ENCODE data around the gene TDRD5.

Gene TDRD5

GRCh38 chr1:179591592-179592580, at the start of gene TDRD5:
Gene TDRD5, plus strand, starts transcription at chr1:179591832. Its CDS starts 784 bp downstream, at chr1:179592616.
- no peak for DNase-seq

GRCh38 chr1:179545321-179545720, 46.3 kb upstream of the TDRD5 start:
- DNase-seq: no peak

DNA sequence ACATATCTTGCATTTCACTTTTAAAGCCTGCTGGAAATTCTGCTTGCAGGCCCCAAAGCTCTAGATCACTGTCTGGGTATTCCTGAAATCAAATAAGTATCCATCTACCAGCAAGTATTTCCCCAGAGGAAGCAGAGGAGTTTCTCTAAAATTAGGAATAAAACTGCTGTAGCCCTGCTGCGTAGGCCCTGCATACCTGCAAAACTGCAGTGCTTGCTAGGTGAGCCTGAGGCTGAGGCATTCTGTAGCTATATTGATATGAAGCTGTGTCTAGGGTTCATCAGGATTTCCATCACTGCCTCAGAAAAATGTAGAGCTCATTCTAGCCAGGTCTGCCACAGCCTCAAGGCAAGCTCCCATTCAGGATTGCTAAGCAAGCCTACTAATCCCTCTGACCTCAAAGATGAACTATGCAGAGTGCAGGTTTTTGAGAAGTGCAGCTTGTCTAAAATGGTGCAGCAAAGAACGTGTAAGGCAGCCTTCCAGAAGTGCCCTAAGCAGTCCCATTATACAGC, 44.6 kb upstream of the TDRD5 start:
- DNase-seq: no peak

- DNase-seq: no peak
These were observed 42.8 kb upstream of the TDRD5 start for GRCh38 chr1:179548666-179549367.

GRCh38 chr1:179549368-179549700, 42.3 kb upstream of the TDRD5 start:
- DNase-seq: no peak

DNA sequence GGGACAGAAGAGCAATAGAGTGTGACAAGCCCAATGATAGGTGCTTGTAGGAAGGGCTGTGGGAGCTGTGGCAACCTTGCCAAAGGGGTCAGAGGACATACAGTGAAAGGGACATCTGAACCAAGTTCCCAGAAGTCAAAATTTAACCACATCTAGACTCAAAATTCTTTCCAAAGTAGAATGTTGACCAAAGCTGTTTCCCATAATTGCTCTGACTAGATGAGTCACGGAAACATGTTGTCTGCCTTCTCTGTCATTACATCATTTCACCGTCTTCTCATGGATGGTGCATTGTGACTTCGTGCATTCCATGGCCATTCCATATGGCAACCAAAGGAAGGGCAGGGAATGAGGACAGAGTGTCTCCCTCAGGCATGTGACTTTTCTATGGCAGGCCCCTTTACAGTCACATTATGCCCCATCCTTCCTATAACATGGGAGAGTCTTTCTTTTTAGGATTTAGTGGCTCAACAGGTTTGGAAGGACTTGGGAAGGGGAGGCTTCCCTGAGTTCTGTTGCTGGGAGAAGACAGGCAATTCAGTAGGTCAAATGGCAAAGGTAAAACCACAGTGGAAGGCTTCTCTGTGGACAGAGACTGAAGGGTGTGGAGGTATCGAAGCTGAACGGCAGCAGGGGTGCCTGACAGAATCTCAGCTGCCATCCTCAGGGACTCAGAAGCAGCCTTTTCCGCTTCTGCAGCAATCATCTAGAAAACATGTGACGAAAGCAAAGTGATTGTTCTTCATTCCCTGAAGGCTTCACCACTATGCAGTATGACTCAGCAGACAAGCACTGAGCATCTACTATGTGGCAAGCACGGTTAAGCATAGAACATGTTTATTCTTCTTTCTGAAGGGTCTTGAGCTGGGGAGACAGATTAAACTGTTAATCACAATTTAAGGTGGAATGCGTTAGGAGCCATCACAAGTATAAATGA, 40.6 kb upstream of the TDRD5 start:
- DNase-seq: no peak

DNA sequence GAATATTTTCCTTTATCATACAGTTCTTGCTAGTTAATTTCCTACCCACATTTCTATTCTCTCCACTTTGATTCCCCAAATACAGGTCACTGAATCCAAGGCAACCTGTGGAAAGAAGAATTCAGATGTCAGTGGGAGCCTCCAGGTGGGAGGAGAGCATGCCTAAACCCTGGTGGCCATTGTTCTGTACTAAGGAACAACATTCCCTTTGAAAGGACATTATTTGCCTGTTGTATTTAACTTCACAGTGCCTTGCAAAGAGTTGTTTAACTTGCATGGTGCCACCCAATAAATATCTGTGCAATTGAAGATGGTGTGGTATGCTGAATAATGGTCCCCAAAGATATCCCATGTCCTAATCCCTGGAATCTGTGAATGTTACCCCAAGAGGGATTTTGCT, 37.2 kb upstream of the TDRD5 start:
- DNase-seq: no peak

DNA sequence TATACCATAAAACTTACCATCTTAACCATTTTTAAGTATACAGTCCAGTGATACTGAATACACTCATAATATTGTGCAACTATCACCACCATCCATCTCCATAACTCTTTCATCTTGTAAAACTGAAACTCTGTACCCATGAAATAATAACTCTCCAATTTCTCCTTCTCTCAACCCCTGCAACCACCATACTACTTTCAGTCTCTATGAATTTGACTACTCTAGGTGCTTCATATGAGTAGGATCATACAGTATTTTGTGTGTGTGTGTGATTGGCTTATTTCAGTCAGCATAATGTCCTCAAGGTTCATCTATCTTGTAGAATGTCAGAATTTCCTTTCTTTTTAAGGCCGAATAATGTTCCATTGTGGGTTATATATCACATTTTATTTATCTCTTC, 33.6 kb upstream of the TDRD5 start:
- no peak for DNase-seq

- no peak for DNase-seq
These were observed 15.9 kb upstream of the TDRD5 start, which contains the start of gene NPHS2 for GRCh38 chr1:179575497-179576314. Gene NPHS2, minus strand, starts transcription at chr1:179575948. Its CDS starts 84 bp downstream, at chr1:179575864.

- DNase-seq: no peak
These were observed 15.1 kb upstream of the TDRD5 start for GRCh38 chr1:179576509-179576908.

DNA sequence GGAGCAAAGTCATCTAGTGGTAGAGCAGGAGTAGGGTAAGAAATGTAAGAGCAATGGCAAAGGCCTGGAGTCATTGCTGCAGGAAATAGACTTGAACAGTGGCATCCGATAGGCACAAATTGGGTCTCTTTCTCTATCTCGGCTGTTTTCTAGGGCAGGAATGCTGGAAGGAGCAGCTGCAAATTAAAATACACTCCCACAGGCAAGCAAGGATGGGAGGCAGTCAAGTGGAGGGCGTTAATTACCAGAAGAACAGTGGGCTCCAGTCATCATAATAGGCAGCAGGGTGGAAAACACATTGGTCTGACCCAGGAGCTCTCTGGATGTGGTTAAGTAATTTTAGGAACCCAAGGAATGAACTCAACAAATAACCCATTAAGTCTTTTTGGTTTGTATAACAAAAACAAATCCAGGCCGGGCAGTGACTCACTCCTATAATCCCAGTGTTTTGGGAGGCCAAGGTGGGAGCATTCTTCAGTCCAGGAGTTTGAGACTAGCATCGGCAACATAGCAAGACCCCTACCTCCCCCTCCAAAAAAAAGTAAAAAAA, 7.8 kb upstream of the TDRD5 start:
- DNase-seq: no peak

DNA sequence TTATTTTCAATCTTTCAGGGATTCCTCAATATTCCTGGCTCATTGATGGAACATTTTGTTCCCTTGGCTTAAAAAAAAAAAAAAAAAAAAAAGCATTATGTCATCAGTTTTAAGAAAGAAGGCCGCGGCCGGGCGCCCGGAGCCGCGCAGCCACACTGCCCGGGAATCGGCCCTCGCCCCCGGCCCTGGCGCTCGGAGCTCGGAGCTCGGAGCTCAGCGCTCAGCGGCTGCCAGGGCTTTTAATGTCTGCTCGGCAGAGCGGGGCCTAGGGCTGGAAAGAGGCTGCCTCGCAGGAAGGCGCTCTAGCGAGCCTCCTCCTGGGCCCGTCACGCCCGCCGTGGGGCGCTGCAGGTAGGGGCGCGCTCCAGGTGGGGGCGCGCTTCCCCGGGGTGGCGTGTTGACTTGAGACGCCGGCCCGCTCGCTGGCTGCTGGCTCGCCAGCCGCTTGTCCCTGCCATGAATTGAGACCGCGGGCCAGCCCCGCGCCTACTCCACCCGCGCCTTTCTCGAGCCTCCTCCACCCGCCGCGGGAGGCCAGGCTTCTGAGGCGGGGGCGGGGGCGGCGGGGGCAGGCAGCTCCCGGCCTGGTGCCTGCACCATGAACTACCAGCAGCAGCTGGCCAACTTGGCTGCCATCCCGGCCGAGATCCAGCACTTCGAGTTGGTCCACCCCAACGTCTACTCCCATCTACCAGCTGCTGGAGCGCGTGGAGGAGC, 5.4 kb upstream of the TDRD5 start:
- no peak for DNase-seq

GRCh38 chr1:179587336-179587735, 4.3 kb upstream of the TDRD5 start:
- DNase-seq: no peak

DNA sequence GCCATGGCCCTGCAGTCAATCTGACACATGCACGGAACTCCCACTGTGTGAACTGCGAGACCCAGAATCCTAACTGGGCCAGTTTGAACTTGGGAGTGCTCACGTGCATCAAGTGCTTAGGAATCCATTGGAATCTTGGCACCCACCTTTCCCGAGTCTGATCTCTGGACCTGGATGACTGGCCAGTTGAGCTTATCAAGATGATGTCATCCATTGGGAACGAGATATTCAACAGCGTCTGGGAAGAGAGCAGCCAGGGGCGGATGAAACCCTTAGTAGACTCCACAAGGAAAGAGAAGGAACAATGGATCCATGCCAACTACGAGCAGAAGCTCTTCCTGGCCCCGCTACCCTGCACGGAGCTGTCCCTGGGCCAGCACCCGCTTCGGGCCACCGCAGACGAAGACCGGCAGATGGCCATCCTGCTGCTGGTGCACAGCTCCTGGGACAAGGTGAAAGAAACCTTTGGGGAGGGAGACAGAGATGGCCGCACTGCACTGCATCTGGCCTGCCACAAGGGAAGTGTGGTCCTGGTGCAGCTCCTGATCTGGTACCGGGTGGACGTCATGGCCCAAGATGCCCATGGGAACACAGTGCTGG, 3.1 kb upstream of the TDRD5 start:
- DNase-seq: no peak

GRCh38 chr1:179589509-179589908, 2.1 kb upstream of the TDRD5 start:
- no peak for DNase-seq

DNA sequence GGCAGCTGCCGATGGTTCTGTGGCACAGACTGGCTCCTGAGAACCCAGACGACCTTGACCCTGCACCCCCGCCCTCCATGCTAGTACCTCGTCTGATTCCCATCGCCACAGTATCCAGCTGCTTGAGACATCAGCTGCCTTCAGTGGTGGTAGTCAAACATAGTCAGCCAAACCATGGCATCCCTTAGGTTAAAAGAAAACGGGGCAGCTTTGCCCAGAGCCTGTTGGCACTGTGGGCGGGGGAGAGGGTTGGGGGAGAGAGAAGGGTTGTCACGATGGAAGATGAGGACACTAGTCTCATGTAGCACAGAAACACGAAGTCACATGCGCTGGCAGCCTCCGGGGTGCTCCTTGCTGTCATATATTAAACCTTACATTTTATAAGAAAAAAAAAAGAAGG, 961 bp upstream of the TDRD5 start:
- DNase-seq: no peak

DNA sequence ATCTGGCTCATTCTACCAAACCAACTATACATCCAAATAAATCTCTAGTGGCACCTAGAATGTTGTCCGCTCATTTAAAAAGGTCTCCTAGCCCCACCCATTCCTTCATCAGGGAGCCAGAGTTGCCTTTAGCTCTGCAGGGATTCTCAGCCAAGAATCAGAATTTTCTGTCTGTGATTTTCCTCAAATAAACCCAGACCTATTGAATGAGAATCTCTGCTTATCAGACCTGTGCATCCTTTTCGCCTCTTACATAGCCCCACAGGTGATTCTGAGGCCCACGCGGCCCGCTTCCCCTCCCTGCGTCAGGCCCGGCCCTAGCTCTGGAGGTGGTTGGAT, 410 bp upstream of the TDRD5 start:
- DNase-seq: no peak

DNA sequence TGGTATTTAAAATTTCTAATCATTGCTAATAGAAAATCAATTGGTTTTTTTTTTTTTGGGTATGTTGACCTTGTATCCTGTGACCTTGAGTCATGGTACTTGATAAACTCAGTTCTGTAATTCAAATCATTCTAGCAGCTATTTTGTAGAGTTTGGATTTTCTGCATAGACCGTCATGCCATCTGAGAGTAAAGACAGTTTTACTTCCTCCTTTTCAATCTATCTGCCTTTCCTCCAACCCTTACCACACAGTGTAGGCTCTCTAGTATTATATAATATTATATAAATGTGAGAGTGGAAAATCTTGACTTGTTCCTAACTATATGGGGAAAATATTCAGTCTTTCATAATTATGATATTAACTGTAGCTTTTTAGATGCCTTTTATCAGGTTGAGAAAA, 7.0 kb downstream of the TDRD5 start:
- DNase-seq: no peak

DNA sequence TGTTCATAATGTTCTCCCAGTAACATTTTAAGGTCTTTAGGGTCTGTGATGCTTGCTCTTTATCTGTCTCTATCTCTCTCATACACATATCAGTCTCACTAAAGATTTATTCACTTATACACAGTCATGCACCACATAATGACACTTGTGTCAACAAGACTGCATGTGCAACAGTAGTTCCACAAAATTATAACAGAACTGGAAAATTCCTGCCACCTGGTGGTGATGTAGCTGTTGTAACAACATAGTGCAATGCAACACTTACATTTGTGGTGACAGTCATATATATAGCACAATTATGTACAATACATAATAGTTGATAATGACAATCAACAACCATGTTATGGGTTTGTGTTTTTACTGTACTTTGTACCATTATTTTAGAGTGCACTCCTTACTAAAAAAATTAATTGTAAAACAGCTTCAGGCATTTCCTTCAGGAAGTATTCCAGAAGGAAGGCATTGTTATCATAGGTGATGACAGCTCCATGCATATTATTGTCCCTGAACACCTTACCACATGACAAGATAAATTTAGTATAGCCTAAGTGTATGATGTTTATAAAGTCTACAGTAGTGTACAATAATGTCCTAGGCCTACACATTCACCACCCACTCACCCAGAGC, 8.1 kb downstream of the TDRD5 start:
- DNase-seq: no peak

- DNase-seq: no peak
These were observed 9.5 kb downstream of the TDRD5 start for GRCh38 chr1:179601093-179601492.

Data from GOT3 (cell line).